ENCODE results near the gene TLL2.

The TLL2 gene

DNA sequence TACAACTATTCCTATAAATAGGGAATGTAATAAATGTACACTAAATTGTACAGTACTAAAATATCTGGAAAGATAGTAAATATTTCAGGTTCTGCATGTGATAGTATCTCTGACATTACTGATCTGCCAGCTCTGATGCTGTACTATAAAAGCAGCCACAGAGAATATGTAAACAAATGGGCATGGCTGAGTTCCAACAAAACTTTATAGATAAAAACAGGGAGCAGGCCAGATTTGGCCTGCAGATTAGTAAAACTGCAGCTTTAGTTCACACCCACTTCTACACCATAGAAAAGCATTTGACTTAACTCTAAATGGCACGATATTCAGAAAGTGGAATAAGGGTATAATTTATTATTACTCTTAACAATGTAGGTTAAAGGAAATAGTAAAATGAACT, 18.8 kb upstream of the TLL2 start:
- H3K79me2 ChIP-seq (ENCODE audit: low read length), result peaks cover 28% of the 10 kb centered on the region
- TF ChIP-seq EZH2phosphoT487 (IDR thresholded peaks at IDR 0.05; ENCODE audit: low read length), result no peak
- TF ChIP-seq, protein P1, sequence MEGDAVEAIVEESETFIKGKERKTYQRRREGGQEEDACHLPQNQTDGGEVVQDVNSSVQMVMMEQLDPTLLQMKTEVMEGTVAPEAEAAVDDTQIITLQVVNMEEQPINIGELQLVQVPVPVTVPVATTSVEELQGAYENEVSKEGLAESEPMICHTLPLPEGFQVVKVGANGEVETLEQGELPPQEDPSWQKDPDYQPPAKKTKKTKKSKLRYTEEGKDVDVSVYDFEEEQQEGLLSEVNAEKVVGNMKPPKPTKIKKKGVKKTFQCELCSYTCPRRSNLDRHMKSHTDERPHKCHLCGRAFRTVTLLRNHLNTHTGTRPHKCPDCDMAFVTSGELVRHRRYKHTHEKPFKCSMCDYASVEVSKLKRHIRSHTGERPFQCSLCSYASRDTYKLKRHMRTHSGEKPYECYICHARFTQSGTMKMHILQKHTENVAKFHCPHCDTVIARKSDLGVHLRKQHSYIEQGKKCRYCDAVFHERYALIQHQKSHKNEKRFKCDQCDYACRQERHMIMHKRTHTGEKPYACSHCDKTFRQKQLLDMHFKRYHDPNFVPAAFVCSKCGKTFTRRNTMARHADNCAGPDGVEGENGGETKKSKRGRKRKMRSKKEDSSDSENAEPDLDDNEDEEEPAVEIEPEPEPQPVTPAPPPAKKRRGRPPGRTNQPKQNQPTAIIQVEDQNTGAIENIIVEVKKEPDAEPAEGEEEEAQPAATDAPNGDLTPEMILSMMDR (IDR thresholded peaks at IDR 0.05; ENCODE audit: low read length), result no peak
- TF ChIP-seq EZH2 (optimal IDR thresholded peaks at IDR 0.05; ENCODE audit: low read depth, low read length), result no peak
- no peaks in the 10 kb centered on the region for H3K27me3 ChIP-seq (replicated peaks; ENCODE audit: insufficient read depth, low read length)
- no peak for DNase-seq
- H3K4me2 ChIP-seq (ENCODE audit: low read depth, low read length), result no peak overlapping the region
- no peaks in the 10 kb centered on the region for H3F3A ChIP-seq (ENCODE audit: insufficient read depth, low read length)
- H4K20me1 ChIP-seq (ENCODE audit: insufficient read depth, low read length), result no peaks in the 10 kb centered on the region; the same call in 1 of the 2 replicates
- peaks cover 4% of the 10 kb centered on the region; the same call in 1 of the 2 replicates for H3K36me3 ChIP-seq (replicated peaks; ENCODE audit: insufficient read depth, low read length)
- no peak overlapping the region for H3K27ac ChIP-seq (ENCODE audit: low read length)
- no peak overlapping the region for H3K4me3 ChIP-seq (ENCODE audit: low read length)
- no peaks in the 10 kb centered on the region for H3K9me3 ChIP-seq (replicated peaks; ENCODE audit: insufficient read depth, low read length)
- no peaks in the 10 kb centered on the region for H3K9me2 ChIP-seq (replicated peaks; ENCODE audit: insufficient read depth, low read length)
- no peak overlapping the region for H3K9ac ChIP-seq (ENCODE audit: low read length)
- H2AFZ ChIP-seq (ENCODE audit: low read length), result no peak overlapping the region
- H3K4me1 ChIP-seq (ENCODE audit: low read length), result no peaks in the 10 kb centered on the region

DNA sequence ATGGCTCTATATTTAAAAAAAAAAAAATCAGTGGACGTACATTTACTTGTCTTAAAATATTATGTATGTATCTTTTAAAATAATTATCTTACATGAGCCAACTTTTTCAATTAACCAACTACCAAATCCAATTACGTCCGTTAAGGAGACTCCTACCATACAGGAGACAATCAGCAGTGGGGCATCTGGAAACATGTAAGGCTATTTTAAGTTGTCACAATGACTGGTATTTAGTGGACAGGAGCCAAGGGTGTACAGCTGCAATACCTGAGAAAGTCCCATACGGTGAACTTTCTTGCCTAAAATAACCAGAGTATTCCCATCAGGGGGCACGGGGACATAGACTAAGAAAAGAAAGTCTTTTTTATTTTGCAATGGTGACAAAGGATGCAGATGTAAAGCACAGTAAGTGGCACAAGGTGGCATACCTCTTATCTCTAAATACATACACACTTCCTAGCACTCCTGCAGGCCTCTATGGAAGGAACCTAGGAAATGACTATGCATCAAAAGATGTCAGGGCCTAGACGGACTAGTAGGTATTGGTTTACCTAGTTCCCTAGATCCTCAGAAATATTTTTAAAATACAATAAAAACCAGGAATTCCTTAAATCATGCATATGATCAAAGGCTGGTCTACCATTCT, 16.0 kb upstream of the TLL2 start:
- Histone ChIP-seq H3K4me1 (ENCODE audit: low read length) (no peaks in the 10 kb centered on the region), H3K9ac (ENCODE audit: low read length) (no peak overlapping the region), H3K4me2 (ENCODE audit: low read depth, low read length) (no peak overlapping the region), H3K27ac (ENCODE audit: low read length) (no peak overlapping the region), H4K20me1 (ENCODE audit: insufficient read depth, low read length) (no peaks in the 10 kb centered on the region; the same call in 1 of the 2 replicates), H3K79me2 (ENCODE audit: low read length) (peaks cover 4% of the 10 kb centered on the region; the same call in 1 of the 2 replicates), H3K27me3 (replicated peaks; ENCODE audit: insufficient read depth, low read length) (no peaks in the 10 kb centered on the region), H3K4me3 (ENCODE audit: low read length) (no peak overlapping the region), H2AFZ (ENCODE audit: low read length) (no peak overlapping the region), H3F3A (ENCODE audit: insufficient read depth, low read length) (no peaks in the 10 kb centered on the region), H3K36me3 (replicated peaks; ENCODE audit: insufficient read depth, low read length) (peaks cover 4% of the 10 kb centered on the region; the same call in 1 of the 2 replicates), H3K9me3 (replicated peaks; ENCODE audit: insufficient read depth, low read length) (no peaks in the 10 kb centered on the region), H3K9me2 (replicated peaks; ENCODE audit: insufficient read depth, low read length) (no peaks in the 10 kb centered on the region)
- DNase-seq, result no peak
- TF ChIP-seq EZH2 (optimal IDR thresholded peaks at IDR 0.05; ENCODE audit: low read depth, low read length) (no peak), EZH2phosphoT487 (IDR thresholded peaks at IDR 0.05; ENCODE audit: low read length) (no peak)
- TF ChIP-seq, protein P1 (IDR thresholded peaks at IDR 0.05; ENCODE audit: low read length), result no peak

DNA sequence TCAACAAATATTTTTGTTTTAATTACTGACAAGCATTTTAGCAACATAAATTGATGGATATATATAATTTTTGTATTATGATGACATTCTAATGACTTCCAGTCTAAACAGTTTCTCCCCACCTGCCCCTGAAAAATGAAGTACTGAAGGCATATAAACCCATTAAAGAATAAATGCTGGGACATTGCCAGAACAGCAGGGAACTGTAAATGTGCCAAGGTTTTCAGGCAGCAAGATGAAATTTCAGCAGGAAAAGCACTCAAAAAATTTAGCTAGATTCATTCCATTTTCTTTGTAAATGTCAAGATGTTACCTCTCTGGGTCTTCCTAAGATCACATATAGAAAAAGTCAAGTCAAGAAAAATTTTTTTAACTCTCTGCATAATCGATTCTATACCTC, 11.0 kb upstream of the TLL2 start:
- no peak overlapping the region for H3K27ac ChIP-seq (ENCODE audit: low read length)
- no peak overlapping the region for H2AFZ ChIP-seq (ENCODE audit: low read length)
- H3K79me2 ChIP-seq (ENCODE audit: low read length), result no peaks in the 10 kb centered on the region
- H3K4me1 ChIP-seq (ENCODE audit: low read length), result no peaks in the 10 kb centered on the region
- H3K4me2 ChIP-seq (ENCODE audit: low read depth, low read length), result no peak overlapping the region
- TF ChIP-seq, protein P1 (IDR thresholded peaks at IDR 0.05; ENCODE audit: low read length), result no peak
- TF ChIP-seq EZH2 (optimal IDR thresholded peaks at IDR 0.05; ENCODE audit: low read depth, low read length) (no peak), EZH2phosphoT487 (IDR thresholded peaks at IDR 0.05; ENCODE audit: low read length) (no peak)
- no peak overlapping the region for H3K9ac ChIP-seq (ENCODE audit: low read length)
- H3K4me3 ChIP-seq (ENCODE audit: low read length), result no peak overlapping the region
- DNase-seq, result no peak
- no peaks in the 10 kb centered on the region for H3F3A ChIP-seq (ENCODE audit: insufficient read depth, low read length)
- peaks cover 8% of the 10 kb centered on the region; the same call in 1 of the 2 replicates for H3K36me3 ChIP-seq (replicated peaks; ENCODE audit: insufficient read depth, low read length)
- no peaks in the 10 kb centered on the region for H3K27me3 ChIP-seq (replicated peaks; ENCODE audit: insufficient read depth, low read length)
- no peaks in the 10 kb centered on the region for H3K9me3 ChIP-seq (replicated peaks; ENCODE audit: insufficient read depth, low read length)
- no peaks in the 10 kb centered on the region; the same call in 1 of the 2 replicates for H4K20me1 ChIP-seq (ENCODE audit: insufficient read depth, low read length)
- H3K9me2 ChIP-seq (replicated peaks; ENCODE audit: insufficient read depth, low read length), result no peaks in the 10 kb centered on the region
